ENCODE measurements around the gene APP.

APP gene

GRCh38 chr21:25850126-25850842, 320.3 kb downstream of the APP start:
- Histone ChIP-seq H2AFZ (ENCODE audit: low read length) (no peak overlapping the region), H3K4me3 (ENCODE audit: low read depth, low read length, poor library complexity, severe bottlenecking) (no peak overlapping the region), H3K9me3 (ENCODE audit: low read length) (no peaks in the 10 kb centered on the region), H3K36me3 (ENCODE audit: insufficient read depth, low read length) (no peaks in the 10 kb centered on the region), H3F3A (ENCODE audit: insufficient read depth, low read length) (no peaks in the 10 kb centered on the region), H3K4me1 (ENCODE audit: insufficient read depth, low read length, severe bottlenecking) (no peaks in the 10 kb centered on the region), H4K20me1 (ENCODE audit: insufficient read depth, low read length) (no peaks in the 10 kb centered on the region), H3K79me2 (ENCODE audit: insufficient read depth, low read length) (no peaks in the 10 kb centered on the region), H3K9ac (ENCODE audit: low read length) (no peak overlapping the region), H3K27ac (ENCODE audit: low read depth, low read length, poor library complexity, severe bottlenecking) (no peak overlapping the region), H3K9me2 (ENCODE audit: low read depth, low read length) (no peaks in the 10 kb centered on the region), H3K4me2 (ENCODE audit: low read length) (no peak overlapping the region), H3K27me3 (ENCODE audit: insufficient read depth, low read length) (no peaks in the 10 kb centered on the region)
- no peak for TF ChIP-seq CTCF (IDR thresholded peaks at IDR 0.05; ENCODE audit: low read length)
- no peak for TF ChIP-seq EZH2 (IDR thresholded peaks at IDR 0.05; ENCODE audit: borderline replicate concordance, low read length)

- H3K4me3 ChIP-seq (ENCODE audit: low read depth, low read length, poor library complexity, severe bottlenecking), result no peak overlapping the region
- H3K27ac ChIP-seq (ENCODE audit: low read depth, low read length, poor library complexity, severe bottlenecking), result no peak overlapping the region
- H3K9me3 ChIP-seq (ENCODE audit: low read length), result no peaks in the 10 kb centered on the region
- H3K4me1 ChIP-seq (ENCODE audit: insufficient read depth, low read length, severe bottlenecking), result no peaks in the 10 kb centered on the region
- no peak overlapping the region for H3K9ac ChIP-seq (ENCODE audit: low read length)
- no peak overlapping the region for H2AFZ ChIP-seq (ENCODE audit: low read length)
- H3K79me2 ChIP-seq (ENCODE audit: insufficient read depth, low read length), result no peaks in the 10 kb centered on the region
- no peaks in the 10 kb centered on the region for H4K20me1 ChIP-seq (ENCODE audit: insufficient read depth, low read length)
- H3K27me3 ChIP-seq (ENCODE audit: insufficient read depth, low read length), result 0 out of 2 replicates have a peak, but pooled peaks cover 3% of the 10 kb centered on the region
- no peaks in the 10 kb centered on the region for H3K36me3 ChIP-seq (ENCODE audit: insufficient read depth, low read length)
- no peaks in the 10 kb centered on the region for H3F3A ChIP-seq (ENCODE audit: insufficient read depth, low read length)
- TF ChIP-seq CTCF (IDR thresholded peaks at IDR 0.05; ENCODE audit: low read length), result no peak
- TF ChIP-seq EZH2 (IDR thresholded peaks at IDR 0.05; ENCODE audit: borderline replicate concordance, low read length), result no peak
- no peaks in the 10 kb centered on the region for H3K9me2 ChIP-seq (ENCODE audit: low read depth, low read length)
- no peak overlapping the region for H3K4me2 ChIP-seq (ENCODE audit: low read length)
Measured at GRCh38 chr21:25848309-25848708, 322.3 kb downstream of the APP start.

- Histone ChIP-seq H3K79me2 (ENCODE audit: insufficient read depth, low read length) (no peaks in the 10 kb centered on the region), H3K4me1 (ENCODE audit: insufficient read depth, low read length, severe bottlenecking) (no peaks in the 10 kb centered on the region), H2AFZ (ENCODE audit: low read length) (no peak overlapping the region), H3K27ac (ENCODE audit: low read depth, low read length, poor library complexity, severe bottlenecking) (no peak overlapping the region), H3K9me2 (ENCODE audit: low read depth, low read length) (no peaks in the 10 kb centered on the region), H3F3A (ENCODE audit: insufficient read depth, low read length) (no peaks in the 10 kb centered on the region), H3K9ac (ENCODE audit: low read length) (no peak overlapping the region), H3K9me3 (ENCODE audit: low read length) (no peaks in the 10 kb centered on the region), H4K20me1 (ENCODE audit: insufficient read depth, low read length) (no peaks in the 10 kb centered on the region), H3K36me3 (ENCODE audit: insufficient read depth, low read length) (no peaks in the 10 kb centered on the region), H3K27me3 (ENCODE audit: insufficient read depth, low read length) (0 out of 2 replicates have a peak, but pooled peaks cover 3% of the 10 kb centered on the region), H3K4me2 (ENCODE audit: low read length) (no peak overlapping the region), H3K4me3 (ENCODE audit: low read depth, low read length, poor library complexity, severe bottlenecking) (no peak overlapping the region)
- no peak for TF ChIP-seq CTCF (IDR thresholded peaks at IDR 0.05; ENCODE audit: low read length)
- TF ChIP-seq EZH2 (IDR thresholded peaks at IDR 0.05; ENCODE audit: borderline replicate concordance, low read length), result no peak
Measured at GRCh38 chr21:25845729-25846256, 324.8 kb downstream of the APP start.
